HepG2 (cell line): ENCODE measurements around the gene GCN1. TPM values are rescaled to one million over a fixed set of nuclear protein-coding genes. Genes with fewer than 3 reads are reported as not detected.
A peak's percentile ranks its signal among the peaks of the same experiment; 100 is the strongest.

Source experiments
- ARID5B ChIP-seq: IDR thresholded peaks from 2 replicates; pipeline ENCODE4 v1.4.0; 2020; ENCODE audit warnings: mild to moderate bottlenecking, missing genetic modification reagents
- ARNT ChIP-seq: fragments of 450-650 bp; IDR thresholded peaks from 2 replicates; pipeline ENCODE4 v1.6.1; 2017
- FOXK2 ChIP-seq: fragments of 450-650 bp; IDR thresholded peaks from 2 replicates; pipeline ENCODE4 v1.6.1; 2016
- MBD4 ChIP-seq: IDR thresholded peaks from 2 replicates; pipeline ENCODE4 v1.6.1; 2012; ENCODE audit warnings: low read length, inconsistent platforms, borderline replicate concordance
- TGIF2 ChIP-seq: IDR thresholded peaks from 2 replicates; pipeline ENCODE4 v1.6.1; 2016; ENCODE audit warnings: control low read depth, missing compliant biosample characterization
- ZFAT ChIP-seq: sonication (generic); formaldehyde crosslinking; conservative IDR thresholded peaks from 2 replicates; pipeline ENCODE4 v1.8.1; 2023; ENCODE audit warnings: missing genetic modification reagents, inconsistent platforms
- ZKSCAN1 ChIP-seq: fragments of 150-350 bp; IDR thresholded peaks from 2 replicates; pipeline ENCODE4 v1.6.1; 2014; ENCODE audit warnings: low read length
- ZKSCAN5 ChIP-seq: sonication (generic); formaldehyde crosslinking; IDR thresholded peaks from 2 replicates; pipeline ENCODE4 v1.5.1; 2020; ENCODE audit warnings: mild to moderate bottlenecking, missing genetic modification reagents
- ZNF224 ChIP-seq: sonication (generic); formaldehyde crosslinking; IDR thresholded peaks from 2 replicates; pipeline ENCODE4 v1.5.0; 2020; ENCODE audit warnings: mild to moderate bottlenecking, missing genetic modification reagents
- ZNF446 ChIP-seq: sonication (generic); formaldehyde crosslinking; IDR thresholded peaks from 2 replicates; pipeline ENCODE4 v1.5.0; 2020; ENCODE audit warnings: mild to moderate bottlenecking, missing genetic modification reagents
- polyA plus RNA-seq, 8 experiments: library from polyadenylated mRNA; depleted of rRNA in 3 of 8; stranded (reverse) in 7 of 8; unstranded in 1 of 8; fragments of >200 nt; fragmentation: Illumina TruSeq in 4 of 8; extraction: Trizol in 4 of 8; gene quantifications; 2 replicates each; pipeline versions ENCODE4 v1.2.1 to v1.2.3, GENCODE V29; 2011 to 2016; ENCODE audit warnings: low read depth in 4 of 8, missing spikeins in 1 of 8, mixed read lengths in 1 of 8; ENCODE audit not compliant: insufficient read depth in 1 of 8
- total RNA-seq, 5 experiments: library from RNA; depleted of rRNA; stranded (reverse); fragments of >200 nt; fragmentation: Illumina TruSeq; extraction: Trizol; gene quantifications; 2 replicates each; pipeline ENCODE4 v1.2.3, GENCODE V29; 2016; ENCODE audit warnings: low read depth in 1 of 5
- TF ChIP-seq, protein P1 (sequence below): sonication (generic); formaldehyde crosslinking; IDR thresholded peaks from 2 replicates; pipeline ENCODE4 v1.4.0; 2020; ENCODE audit warnings: mild to moderate bottlenecking, missing genetic modification reagents
- TF ChIP-seq, protein P2 (sequence below): IDR thresholded peaks from 2 replicates; pipeline ENCODE4 v1.6.1; 2012; ENCODE audit warnings: low read depth, low read length, improper control_type of control experiment
- TF ChIP-seq, protein P3 (sequence below): sonication (generic); formaldehyde crosslinking; IDR thresholded peaks from 2 replicates; pipeline ENCODE4 v1.8.0; 2022; ENCODE audit warnings: missing genetic modification reagents, low read depth, mild to moderate bottlenecking, borderline replicate concordance
- TF ChIP-seq, protein P4 (sequence below): sonication (generic); formaldehyde crosslinking; IDR thresholded peaks from 2 replicates; pipeline ENCODE4 v1.4.0; 2020; ENCODE audit warnings: missing genetic modification reagents

GCN1 gene
- total and polyA plus RNA-seq, 2 of the 13 experiments (the other 11 are each of a cell fraction or from before 2014, with no cell fraction given): 58.2 to 83.0 TPM

- TF ChIP-seq, protein P1, sequence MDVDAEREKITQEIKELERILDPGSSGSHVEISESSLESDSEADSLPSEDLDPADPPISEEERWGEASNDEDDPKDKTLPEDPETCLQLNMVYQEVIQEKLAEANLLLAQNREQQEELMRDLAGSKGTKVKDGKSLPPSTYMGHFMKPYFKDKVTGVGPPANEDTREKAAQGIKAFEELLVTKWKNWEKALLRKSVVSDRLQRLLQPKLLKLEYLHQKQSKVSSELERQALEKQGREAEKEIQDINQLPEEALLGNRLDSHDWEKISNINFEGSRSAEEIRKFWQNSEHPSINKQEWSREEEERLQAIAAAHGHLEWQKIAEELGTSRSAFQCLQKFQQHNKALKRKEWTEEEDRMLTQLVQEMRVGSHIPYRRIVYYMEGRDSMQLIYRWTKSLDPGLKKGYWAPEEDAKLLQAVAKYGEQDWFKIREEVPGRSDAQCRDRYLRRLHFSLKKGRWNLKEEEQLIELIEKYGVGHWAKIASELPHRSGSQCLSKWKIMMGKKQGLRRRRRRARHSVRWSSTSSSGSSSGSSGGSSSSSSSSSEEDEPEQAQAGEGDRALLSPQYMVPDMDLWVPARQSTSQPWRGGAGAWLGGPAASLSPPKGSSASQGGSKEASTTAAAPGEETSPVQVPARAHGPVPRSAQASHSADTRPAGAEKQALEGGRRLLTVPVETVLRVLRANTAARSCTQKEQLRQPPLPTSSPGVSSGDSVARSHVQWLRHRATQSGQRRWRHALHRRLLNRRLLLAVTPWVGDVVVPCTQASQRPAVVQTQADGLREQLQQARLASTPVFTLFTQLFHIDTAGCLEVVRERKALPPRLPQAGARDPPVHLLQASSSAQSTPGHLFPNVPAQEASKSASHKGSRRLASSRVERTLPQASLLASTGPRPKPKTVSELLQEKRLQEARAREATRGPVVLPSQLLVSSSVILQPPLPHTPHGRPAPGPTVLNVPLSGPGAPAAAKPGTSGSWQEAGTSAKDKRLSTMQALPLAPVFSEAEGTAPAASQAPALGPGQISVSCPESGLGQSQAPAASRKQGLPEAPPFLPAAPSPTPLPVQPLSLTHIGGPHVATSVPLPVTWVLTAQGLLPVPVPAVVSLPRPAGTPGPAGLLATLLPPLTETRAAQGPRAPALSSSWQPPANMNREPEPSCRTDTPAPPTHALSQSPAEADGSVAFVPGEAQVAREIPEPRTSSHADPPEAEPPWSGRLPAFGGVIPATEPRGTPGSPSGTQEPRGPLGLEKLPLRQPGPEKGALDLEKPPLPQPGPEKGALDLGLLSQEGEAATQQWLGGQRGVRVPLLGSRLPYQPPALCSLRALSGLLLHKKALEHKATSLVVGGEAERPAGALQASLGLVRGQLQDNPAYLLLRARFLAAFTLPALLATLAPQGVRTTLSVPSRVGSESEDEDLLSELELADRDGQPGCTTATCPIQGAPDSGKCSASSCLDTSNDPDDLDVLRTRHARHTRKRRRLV (CRISPR knock-in tag): no peak
- TF ChIP-seq, protein P2, sequence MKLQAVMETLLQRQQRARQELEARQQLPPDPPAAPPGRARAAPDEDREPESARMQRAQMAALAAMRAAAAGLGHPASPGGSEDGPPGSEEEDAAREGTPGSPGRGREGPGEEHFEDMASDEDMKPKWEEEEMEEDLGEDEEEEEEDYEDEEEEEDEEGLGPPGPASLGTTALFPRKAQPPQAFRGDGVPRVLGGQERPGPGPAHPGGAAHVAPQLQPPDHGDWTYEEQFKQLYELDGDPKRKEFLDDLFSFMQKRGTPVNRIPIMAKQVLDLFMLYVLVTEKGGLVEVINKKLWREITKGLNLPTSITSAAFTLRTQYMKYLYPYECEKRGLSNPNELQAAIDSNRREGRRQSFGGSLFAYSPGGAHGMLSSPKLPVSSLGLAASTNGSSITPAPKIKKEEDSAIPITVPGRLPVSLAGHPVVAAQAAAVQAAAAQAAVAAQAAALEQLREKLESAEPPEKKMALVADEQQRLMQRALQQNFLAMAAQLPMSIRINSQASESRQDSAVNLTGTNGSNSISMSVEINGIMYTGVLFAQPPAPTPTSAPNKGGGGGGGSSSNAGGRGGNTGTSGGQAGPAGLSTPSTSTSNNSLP: no peak; the same call in 1 of the 2 replicates
- TF ChIP-seq TGIF2 (CRISPR knock-in tag) (no peak), FOXK2 (no peak), ZNF224 (CRISPR knock-in tag) (no peak), ARID5B (CRISPR knock-in tag) (peak; percentile 69), MBD4 (no peak), ZFAT (CRISPR knock-in tag) (no peak), ARNT (no peak), ZKSCAN1 (no peak), ZNF446 (CRISPR knock-in tag) (no peak), ZKSCAN5 (no peak)
- TF ChIP-seq, protein P3, sequence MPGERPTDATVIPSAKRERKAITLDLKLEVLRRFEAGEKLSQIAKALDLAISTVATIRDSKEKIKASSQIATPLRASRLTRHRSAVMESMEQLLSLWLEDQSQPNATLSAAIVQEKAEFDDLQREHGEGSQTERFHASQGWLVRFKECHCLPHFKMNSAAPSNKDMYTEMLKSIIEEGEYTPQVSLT (CRISPR knock-in tag): no peak
- TF ChIP-seq, protein P4, sequence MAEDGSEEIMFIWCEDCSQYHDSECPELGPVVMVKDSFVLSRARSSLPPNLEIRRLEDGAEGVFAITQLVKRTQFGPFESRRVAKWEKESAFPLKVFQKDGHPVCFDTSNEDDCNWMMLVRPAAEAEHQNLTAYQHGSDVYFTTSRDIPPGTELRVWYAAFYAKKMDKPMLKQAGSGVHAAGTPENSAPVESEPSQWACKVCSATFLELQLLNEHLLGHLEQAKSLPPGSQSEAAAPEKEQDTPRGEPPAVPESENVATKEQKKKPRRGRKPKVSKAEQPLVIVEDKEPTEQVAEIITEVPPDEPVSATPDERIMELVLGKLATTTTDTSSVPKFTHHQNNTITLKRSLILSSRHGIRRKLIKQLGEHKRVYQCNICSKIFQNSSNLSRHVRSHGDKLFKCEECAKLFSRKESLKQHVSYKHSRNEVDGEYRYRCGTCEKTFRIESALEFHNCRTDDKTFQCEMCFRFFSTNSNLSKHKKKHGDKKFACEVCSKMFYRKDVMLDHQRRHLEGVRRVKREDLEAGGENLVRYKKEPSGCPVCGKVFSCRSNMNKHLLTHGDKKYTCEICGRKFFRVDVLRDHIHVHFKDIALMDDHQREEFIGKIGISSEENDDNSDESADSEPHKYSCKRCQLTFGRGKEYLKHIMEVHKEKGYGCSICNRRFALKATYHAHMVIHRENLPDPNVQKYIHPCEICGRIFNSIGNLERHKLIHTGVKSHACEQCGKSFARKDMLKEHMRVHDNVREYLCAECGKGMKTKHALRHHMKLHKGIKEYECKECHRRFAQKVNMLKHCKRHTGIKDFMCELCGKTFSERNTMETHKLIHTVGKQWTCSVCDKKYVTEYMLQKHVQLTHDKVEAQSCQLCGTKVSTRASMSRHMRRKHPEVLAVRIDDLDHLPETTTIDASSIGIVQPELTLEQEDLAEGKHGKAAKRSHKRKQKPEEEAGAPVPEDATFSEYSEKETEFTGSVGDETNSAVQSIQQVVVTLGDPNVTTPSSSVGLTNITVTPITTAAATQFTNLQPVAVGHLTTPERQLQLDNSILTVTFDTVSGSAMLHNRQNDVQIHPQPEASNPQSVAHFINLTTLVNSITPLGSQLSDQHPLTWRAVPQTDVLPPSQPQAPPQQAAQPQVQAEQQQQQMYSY (CRISPR knock-in tag): no peak
Observed at GRCh38 chr12:120218680-120219606, 24.4 kb upstream of the GCN1 start (continued).
